ENCODE results near the gene GLT8D1.

GLT8D1 gene

GRCh38 chr3:52712291-52713212, 7.0 kb upstream of the GLT8D1 start:
- no peak for DNase-seq

- no peak for DNase-seq
Observed at GRCh38 chr3:52710512-52710911, 4.9 kb upstream of the GLT8D1 start.

GRCh38 chr3:52707585-52707984, 2.0 kb upstream of the GLT8D1 start:
- DNase-seq = no peak

- DNase-seq = no peak
Observed at GRCh38 chr3:52705438-52705687, 228 bp downstream of the GLT8D1 start.

- peak; percentile 40 for DNase-seq
Observed at GRCh38 chr3:52704611-52705437, 767 bp downstream of the GLT8D1 start.

- DNase-seq = no peak
Observed at GRCh38 chr3:52703341-52703740, 2.2 kb downstream of the GLT8D1 start.

- no peak for DNase-seq
Observed at GRCh38 chr3:52697632-52697965, 8.0 kb downstream of the GLT8D1 start.

- no peak for DNase-seq
Observed at GRCh38 chr3:52696830-52697631, 8.6 kb downstream of the GLT8D1 start.

- no peak for DNase-seq
Observed at GRCh38 chr3:52695798-52696671, 9.6 kb downstream of the GLT8D1 start.

- no peak for DNase-seq
Observed at GRCh38 chr3:52694528-52695189, 10.9 kb downstream of the GLT8D1 start.

- no peak for DNase-seq
Observed at GRCh38 chr3:52693071-52693470, 12.5 kb downstream of the GLT8D1 start.

- no peak for DNase-seq
Observed at GRCh38 chr3:52690560-52690959, 15.0 kb downstream of the GLT8D1 start.

- DNase-seq = no peak
Observed at GRCh38 chr3:52689151-52689550, 16.4 kb downstream of the GLT8D1 start.

GRCh38 chr3:52688266-52688665, 17.3 kb downstream of the GLT8D1 start:
- no peak for DNase-seq

GRCh38 chr3:52685709-52686691, 19.6 kb downstream of the GLT8D1 start, which contains the start of the genes GNL3 and PBRM1:
GNL3 (plus strand) TSS chr3:52686032; CDS start chr3:52686093, 61 bp downstream.
PBRM1 (minus strand) TSS chr3:52685913.
- peak; percentile 96 for DNase-seq

- DNase-seq = peak; percentile 78
Observed at GRCh38 chr3:52685285-52685708, 20.3 kb downstream of the GLT8D1 start.

- DNase-seq = no peak
Observed at GRCh38 chr3:52684184-52684583, 21.4 kb downstream of the GLT8D1 start.

- DNase-seq = no peak
Observed at GRCh38 chr3:52683611-52684010, 22.0 kb downstream of the GLT8D1 start.

GRCh38 chr3:52682016-52682415, 23.6 kb downstream of the GLT8D1 start:
- DNase-seq = peak; percentile 79

GRCh38 chr3:52681596-52681995, 24.0 kb downstream of the GLT8D1 start:
- no peak for DNase-seq

Data from fibroblast of skin of back (primary cell).